ENCODE results near the gene UCHL3. TPM values are rescaled to one million over a fixed set of nuclear protein-coding genes. Genes with fewer than 3 reads are reported as not detected.

UCHL3 gene
- total RNA-seq, 2 donors from 2014 or later = 42.9 to 50.7 TPM

GRCh38 chr13:75511051-75511625 lies 38.5 kb upstream of the UCHL3 start:
- H3K4me1 ChIP-seq = no peaks in the 10 kb centered on the region
- intact Hi-C loops (cut with DNase I) = no loop called here
- H3K27me3 ChIP-seq = no peaks in the 10 kb centered on the region
- no peaks in the 10 kb centered on the region for H3K9me3 ChIP-seq
- no peak for TF ChIP-seq CTCF (IDR thresholded peaks at IDR 0.05)
- no peak overlapping the region for H3K9ac ChIP-seq (ENCODE audit: low read depth in 2 of 2, low read length in 2 of 2)
- no peak overlapping the region for H3K27ac ChIP-seq
- H3K4me3 ChIP-seq = no peak overlapping the region
- no peaks in the 10 kb centered on the region for H3K36me3 ChIP-seq
- DNase-seq = no peak

DNA sequence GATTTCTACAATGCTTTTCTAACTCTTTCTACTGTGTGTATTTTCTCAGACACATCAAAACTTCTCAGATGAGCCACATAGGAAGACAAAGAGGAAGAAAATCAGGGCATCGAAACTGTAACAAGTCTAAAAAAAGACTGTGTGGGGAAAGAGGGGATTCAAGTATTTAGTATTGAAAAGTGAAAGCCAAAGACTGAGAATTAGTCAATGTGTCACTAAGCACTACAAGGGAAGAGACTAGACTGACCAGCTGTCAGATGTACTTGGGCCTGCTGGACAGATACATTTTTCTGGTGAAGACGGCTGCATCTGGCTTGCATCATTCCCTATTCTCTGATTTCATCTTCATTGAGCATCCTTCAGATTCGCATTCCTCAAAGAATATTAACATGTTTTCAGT lies 37.3 kb upstream of the UCHL3 start:
- Histone ChIP-seq H3K27me3 (no peaks in the 10 kb centered on the region), H3K36me3 (no peaks in the 10 kb centered on the region), H3K27ac (no peak overlapping the region), H3K4me1 (no peaks in the 10 kb centered on the region), H3K4me3 (no peak overlapping the region), H3K9me3 (no peaks in the 10 kb centered on the region), H3K9ac (ENCODE audit: low read depth in 2 of 2, low read length in 2 of 2) (no peak overlapping the region)
- DNase-seq = no peak
- intact Hi-C loops (cut with DNase I) = no loop called here
- TF ChIP-seq CTCF (IDR thresholded peaks at IDR 0.05) = no peak

GRCh38 chr13:75513271-75513670 lies 36.3 kb upstream of the UCHL3 start:
- H3K4me1 ChIP-seq = no peaks in the 10 kb centered on the region
- intact Hi-C loops (cut with DNase I) = no loop called here
- H3K9me3 ChIP-seq = no peaks in the 10 kb centered on the region
- H3K27ac ChIP-seq = no peak overlapping the region
- no peaks in the 10 kb centered on the region for H3K36me3 ChIP-seq
- DNase-seq = no peak
- no peak overlapping the region for H3K4me3 ChIP-seq
- no peak overlapping the region for H3K9ac ChIP-seq (ENCODE audit: low read depth in 2 of 2, low read length in 2 of 2)
- H3K27me3 ChIP-seq = no peaks in the 10 kb centered on the region
- no peak for TF ChIP-seq CTCF (IDR thresholded peaks at IDR 0.05)

- Histone ChIP-seq H3K4me1 (no peaks in the 10 kb centered on the region), H3K4me3 (no peak overlapping the region), H3K36me3 (no peaks in the 10 kb centered on the region), H3K9me3 (no peaks in the 10 kb centered on the region), H3K27me3 (no peaks in the 10 kb centered on the region), H3K9ac (ENCODE audit: low read depth in 2 of 2, low read length in 2 of 2) (no peak overlapping the region), H3K27ac (no peak overlapping the region)
- TF ChIP-seq CTCF (IDR thresholded peaks at IDR 0.05) = no peak
- no peak for DNase-seq
- intact Hi-C loops (cut with DNase I) = no loop called here
Measured at GRCh38 chr13:75514080-75514995, 35.3 kb upstream of the UCHL3 start.

- no peak overlapping the region for H3K4me3 ChIP-seq
- no peak for DNase-seq
- intact Hi-C loops (cut with DNase I) = no loop called here
- TF ChIP-seq CTCF (IDR thresholded peaks at IDR 0.05) = no peak
- H3K4me1 ChIP-seq = no peaks in the 10 kb centered on the region
- H3K27ac ChIP-seq = no peak overlapping the region
- H3K9me3 ChIP-seq = no peaks in the 10 kb centered on the region
- H3K36me3 ChIP-seq = no peaks in the 10 kb centered on the region
- H3K9ac ChIP-seq (ENCODE audit: low read depth in 2 of 2, low read length in 2 of 2) = no peak overlapping the region
- H3K27me3 ChIP-seq = no peaks in the 10 kb centered on the region
Measured at GRCh38 chr13:75518439-75519088, 31.0 kb upstream of the UCHL3 start.

Measured in colonic mucosa (tissue), 4 donors.